OCI-LY3 (cell line): ENCODE measurements around the gene KLHL15.
A peak's percentile ranks its signal among the peaks of the same experiment; 100 is the strongest.

ENCODE experiments used
- H2AFZ ChIP-seq: fragments of 200-600, 300-600 bp; shearing (Covaris generic); 2 replicates; pipeline ENCODE4 v1.6.0; 2014; ENCODE audit warnings: antibody characterized with exemption, low read depth, low read length
- H3K27ac ChIP-seq: fragments of 200-600, 300-600 bp; sonication (generic); 2 replicates; pipeline ENCODE4 v1.5.1; 2014; ENCODE audit warnings: mild to moderate bottlenecking, low read length, moderate library complexity, mixed read lengths
- H3K27me3 ChIP-seq: fragments of 200-600, 300-600 bp; sonication (generic); 2 replicates; pipeline ENCODE4 v1.6.1; 2014; ENCODE audit warnings: low read depth, low read length, mixed read lengths
- H3K36me3 ChIP-seq: fragments of 200-600, 300-600 bp; sonication (generic); replicated peaks from 2 replicates; pipeline ENCODE3; 2014; ENCODE audit warnings: low read depth, low read length, mixed read lengths
- H3K4me1 ChIP-seq: fragments of 300-600, 200-600 bp; sonication (generic); 2 replicates; pipeline ENCODE4 v1.6.1; 2014; ENCODE audit warnings: low read length, mixed read lengths
- H3K4me2 ChIP-seq: fragments of 200-600, 300-600 bp; sonication (generic); 2 replicates; pipeline ENCODE4 v1.6.1; 2014; ENCODE audit warnings: low read length, mixed read lengths
- H3K4me3 ChIP-seq: fragments of 300-600, 200-600 bp; sonication (generic); 2 replicates; pipeline ENCODE4 v1.5.1; 2014; ENCODE audit warnings: antibody characterized with exemption, mild to moderate bottlenecking, low read length, moderate library complexity
- H3K79me2 ChIP-seq: fragments of 300-600, 200-600 bp; shearing (Covaris generic); 2 replicates; pipeline ENCODE4 v1.6.1; 2014; ENCODE audit warnings: mild to moderate bottlenecking, low read length, mixed read lengths
- H3K9ac ChIP-seq: fragments of 300-600, 200-600 bp; shearing (Covaris generic); 2 replicates; pipeline ENCODE4 v1.6.0; 2014; ENCODE audit warnings: mild to moderate bottlenecking, low read length, moderate library complexity
- H3K9me3 ChIP-seq: fragments of 200-600, 300-600 bp; shearing (Covaris generic); 2 replicates; pipeline ENCODE4 v1.6.1; 2014; ENCODE audit warnings: low read length, mixed read lengths; ENCODE audit not compliant: insufficient read depth
- H4K20me1 ChIP-seq: fragments of 200-600, 300-600 bp; sonication (generic); 2 replicates; pipeline ENCODE4 v1.6.1; 2016; ENCODE audit warnings: low read length, mixed read lengths; ENCODE audit not compliant: insufficient read depth
- EZH2phosphoT487 ChIP-seq: fragments of 200-600 bp; shearing (Covaris generic); IDR thresholded peaks from 2 replicates; pipeline ENCODE4 v1.6.1; 2018; ENCODE audit warnings: antibody characterized with exemption, mixed run types, low read depth
- TF ChIP-seq, protein P1 (sequence below): fragments of 200-600, 300-600 bp; sonication (generic); IDR thresholded peaks from 2 replicates; pipeline ENCODE4 v1.5.1; 2014; ENCODE audit warnings: antibody characterized with exemption, low read length, low read depth

The KLHL15 gene

DNA sequence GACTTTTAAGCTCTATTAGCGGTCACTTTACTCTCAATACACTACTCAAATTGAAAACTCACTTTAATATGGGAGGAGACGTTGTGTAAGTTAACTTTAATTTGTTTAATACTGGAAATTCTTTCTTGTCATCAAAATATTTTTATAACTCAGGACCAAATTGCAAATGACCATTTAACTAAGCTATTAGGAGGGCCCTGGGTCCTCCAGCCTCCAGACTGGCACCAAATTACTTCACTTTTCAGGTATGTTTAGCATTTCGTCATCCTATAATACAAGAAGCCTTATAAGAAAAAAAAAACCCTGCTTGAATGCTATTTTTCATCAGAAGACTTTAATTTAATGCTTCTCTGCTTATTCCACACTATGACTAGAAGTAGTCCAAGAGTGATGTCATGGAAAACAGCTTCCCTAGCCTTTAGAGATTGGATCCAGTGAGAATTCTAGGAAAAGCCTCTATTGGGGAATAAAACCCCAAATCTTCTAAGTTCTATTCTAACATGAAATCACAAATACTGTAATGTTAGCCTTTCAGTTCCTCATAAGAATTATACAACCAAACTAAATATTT is 6.6 kb downstream of the KLHL15 start:
- peak overlapping the region; percentile 76 for H3K4me2 ChIP-seq
- peaks cover 27% of the 10 kb centered on the region for H3K4me1 ChIP-seq
- peaks cover 60% of the 10 kb centered on the region for H4K20me1 ChIP-seq
- peaks cover 82% of the 10 kb centered on the region for H3K79me2 ChIP-seq
- no peaks in the 10 kb centered on the region for H3K9me3 ChIP-seq
- TF ChIP-seq, protein P1, sequence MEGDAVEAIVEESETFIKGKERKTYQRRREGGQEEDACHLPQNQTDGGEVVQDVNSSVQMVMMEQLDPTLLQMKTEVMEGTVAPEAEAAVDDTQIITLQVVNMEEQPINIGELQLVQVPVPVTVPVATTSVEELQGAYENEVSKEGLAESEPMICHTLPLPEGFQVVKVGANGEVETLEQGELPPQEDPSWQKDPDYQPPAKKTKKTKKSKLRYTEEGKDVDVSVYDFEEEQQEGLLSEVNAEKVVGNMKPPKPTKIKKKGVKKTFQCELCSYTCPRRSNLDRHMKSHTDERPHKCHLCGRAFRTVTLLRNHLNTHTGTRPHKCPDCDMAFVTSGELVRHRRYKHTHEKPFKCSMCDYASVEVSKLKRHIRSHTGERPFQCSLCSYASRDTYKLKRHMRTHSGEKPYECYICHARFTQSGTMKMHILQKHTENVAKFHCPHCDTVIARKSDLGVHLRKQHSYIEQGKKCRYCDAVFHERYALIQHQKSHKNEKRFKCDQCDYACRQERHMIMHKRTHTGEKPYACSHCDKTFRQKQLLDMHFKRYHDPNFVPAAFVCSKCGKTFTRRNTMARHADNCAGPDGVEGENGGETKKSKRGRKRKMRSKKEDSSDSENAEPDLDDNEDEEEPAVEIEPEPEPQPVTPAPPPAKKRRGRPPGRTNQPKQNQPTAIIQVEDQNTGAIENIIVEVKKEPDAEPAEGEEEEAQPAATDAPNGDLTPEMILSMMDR: no peak
- no peak for TF ChIP-seq EZH2phosphoT487
- no peak overlapping the region for H2AFZ ChIP-seq
- peaks cover 6% of the 10 kb centered on the region for H3K36me3 ChIP-seq
- H3K9ac ChIP-seq: no peak overlapping the region
- 0 out of 2 replicates have a peak overlapping the region, but pooled peaks have one; percentile 1 for H3K27ac ChIP-seq
- H3K4me3 ChIP-seq: peak overlapping the region; percentile 50
- H3K27me3 ChIP-seq: no peaks in the 10 kb centered on the region

DNA sequence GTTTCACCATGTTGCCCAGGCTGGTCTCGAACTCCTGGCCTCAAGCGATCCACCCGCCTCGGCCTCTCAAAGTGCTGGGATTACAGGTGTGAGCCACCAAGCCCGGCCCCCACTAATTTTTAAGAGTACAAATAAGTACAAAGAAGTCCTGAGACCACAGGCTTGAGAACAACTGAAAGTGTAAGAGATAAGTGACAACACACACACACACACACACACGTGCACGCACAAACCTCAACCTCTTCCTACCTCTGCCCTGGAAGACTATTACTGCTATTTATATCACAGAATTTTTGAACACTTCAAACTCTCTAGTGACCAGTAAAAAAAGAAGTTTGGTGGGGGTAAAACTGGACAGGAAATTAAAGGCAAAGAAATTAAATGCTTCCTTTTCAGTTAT is 7.5 kb downstream of the KLHL15 start:
- Histone ChIP-seq H3K9ac (no peak overlapping the region), H3K79me2 (peaks cover 85% of the 10 kb centered on the region), H3K9me3 (no peaks in the 10 kb centered on the region), H3K4me1 (peaks cover 35% of the 10 kb centered on the region), H3K4me2 (peak overlapping the region; percentile 76), H4K20me1 (peaks cover 63% of the 10 kb centered on the region), H3K27ac (no peak overlapping the region), H3K27me3 (no peaks in the 10 kb centered on the region), H3K4me3 (peak overlapping the region; percentile 50; the same call in 1 of the 2 replicates), H3K36me3 (peaks cover 8% of the 10 kb centered on the region), H2AFZ (no peak overlapping the region)
- no peak for TF ChIP-seq EZH2phosphoT487
- TF ChIP-seq, protein P1: no peak

DNA sequence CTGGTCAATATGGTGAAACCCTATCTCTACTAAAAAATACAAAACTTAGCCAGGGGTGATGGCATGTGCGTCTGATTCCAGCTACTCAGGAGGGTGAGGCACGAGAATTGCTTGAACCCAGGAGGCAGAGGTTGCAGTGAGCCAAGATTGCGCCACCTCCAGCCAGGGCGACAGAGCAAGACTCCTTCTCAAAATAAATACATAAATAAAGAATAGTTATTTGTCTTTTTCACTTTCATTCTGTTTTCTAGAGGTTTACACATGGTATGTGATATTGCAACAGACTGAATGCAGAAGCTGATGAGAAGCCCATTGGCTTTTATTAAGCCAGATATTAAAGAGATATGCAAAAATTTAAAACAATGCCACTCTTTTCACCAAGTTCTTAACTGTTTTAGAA is 8.2 kb downstream of the KLHL15 start:
- Histone ChIP-seq H3K27me3 (no peaks in the 10 kb centered on the region), H3K9me3 (no peaks in the 10 kb centered on the region), H3K4me2 (no peak overlapping the region), H2AFZ (no peak overlapping the region), H3K27ac (no peak overlapping the region), H3K9ac (no peak overlapping the region), H3K79me2 (peaks cover 79% of the 10 kb centered on the region), H4K20me1 (peaks cover 68% of the 10 kb centered on the region), H3K4me1 (peaks cover 37% of the 10 kb centered on the region), H3K36me3 (peaks cover 8% of the 10 kb centered on the region), H3K4me3 (no peak overlapping the region)
- TF ChIP-seq EZH2phosphoT487: no peak
- TF ChIP-seq, protein P1: no peak

DNA sequence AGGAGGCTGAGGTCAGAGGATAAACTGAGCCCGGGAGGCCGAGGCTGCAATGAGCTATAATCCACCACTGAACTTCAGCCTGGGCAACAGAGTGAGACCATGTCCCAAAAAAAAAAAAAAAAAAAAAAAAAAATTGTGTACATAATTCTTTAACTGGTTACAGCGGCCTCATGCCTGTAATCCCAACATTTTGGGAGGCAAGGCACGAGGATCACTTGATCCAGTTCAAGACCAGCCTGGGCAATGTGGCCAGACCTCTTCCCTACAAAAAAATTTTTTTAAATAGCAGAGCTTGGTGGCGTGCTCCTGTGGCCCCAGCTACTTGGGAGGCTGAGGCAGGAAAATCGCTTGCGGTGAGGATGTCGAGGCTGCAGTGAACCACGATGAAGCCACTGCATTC is 9.3 kb downstream of the KLHL15 start:
- H3K27me3 ChIP-seq: no peaks in the 10 kb centered on the region
- no peak overlapping the region for H3K4me2 ChIP-seq
- H3K9ac ChIP-seq: no peak overlapping the region
- no peaks in the 10 kb centered on the region for H3K9me3 ChIP-seq
- peaks cover 31% of the 10 kb centered on the region for H3K4me1 ChIP-seq
- no peak overlapping the region for H2AFZ ChIP-seq
- peaks cover 68% of the 10 kb centered on the region for H3K79me2 ChIP-seq
- H3K4me3 ChIP-seq: no peak overlapping the region
- H3K36me3 ChIP-seq: peaks cover 5% of the 10 kb centered on the region
- TF ChIP-seq, protein P1: no peak
- no peak for TF ChIP-seq EZH2phosphoT487
- no peak overlapping the region for H3K27ac ChIP-seq
- peaks cover 66% of the 10 kb centered on the region for H4K20me1 ChIP-seq
